Embryonic facial prominence (tissue), 1 donor: ENCODE results near the gene PDIK1L.

Source experiments
- DNase-seq: peaks from one replicate; pipeline ENCODE4 v3.0.0-alpha.2; 2016; ENCODE audit errors: extremely low spot score

Gene PDIK1L

GRCh38 chr1:26155370-26156284 is 44.0 kb downstream of the PDIK1L start:
- no peak for DNase-seq

DNA sequence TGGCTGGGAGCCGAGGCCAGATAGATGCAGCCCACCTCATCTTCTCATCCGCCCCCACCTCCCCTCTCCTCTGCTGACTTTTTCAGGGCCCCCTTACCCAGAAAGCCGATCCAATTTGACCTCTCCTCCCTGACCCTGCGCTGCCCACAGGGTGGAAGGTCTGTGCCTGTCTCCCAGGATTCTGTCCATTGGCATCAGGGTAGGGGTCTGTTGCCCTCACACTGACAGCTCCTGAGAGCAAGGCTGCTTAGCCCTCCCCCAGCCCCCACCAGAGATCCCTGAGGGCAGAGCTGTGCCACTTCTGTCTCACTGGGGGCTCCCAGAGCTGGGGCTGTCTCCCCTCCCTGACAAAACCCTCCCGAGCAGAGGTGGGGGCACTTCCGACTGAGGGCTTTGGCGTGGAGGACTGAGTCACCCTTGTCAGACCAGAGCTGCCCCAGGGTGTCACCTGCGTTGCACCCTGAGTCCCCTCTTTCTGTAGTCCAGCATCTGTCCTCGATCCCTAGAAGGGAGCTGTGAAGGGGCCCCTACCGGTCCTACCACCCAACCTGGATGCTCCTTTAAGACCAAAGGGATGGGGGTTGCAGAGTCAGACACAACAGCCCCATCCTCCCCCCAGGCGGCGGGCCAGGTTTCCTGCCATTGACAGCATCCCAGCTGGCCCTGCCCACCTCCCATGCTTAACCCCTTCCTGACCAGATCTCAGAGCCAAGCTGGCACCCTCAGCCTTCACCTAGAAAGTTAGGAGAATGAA is 44.8 kb downstream of the PDIK1L start:
- DNase-seq, result no peak

DNA sequence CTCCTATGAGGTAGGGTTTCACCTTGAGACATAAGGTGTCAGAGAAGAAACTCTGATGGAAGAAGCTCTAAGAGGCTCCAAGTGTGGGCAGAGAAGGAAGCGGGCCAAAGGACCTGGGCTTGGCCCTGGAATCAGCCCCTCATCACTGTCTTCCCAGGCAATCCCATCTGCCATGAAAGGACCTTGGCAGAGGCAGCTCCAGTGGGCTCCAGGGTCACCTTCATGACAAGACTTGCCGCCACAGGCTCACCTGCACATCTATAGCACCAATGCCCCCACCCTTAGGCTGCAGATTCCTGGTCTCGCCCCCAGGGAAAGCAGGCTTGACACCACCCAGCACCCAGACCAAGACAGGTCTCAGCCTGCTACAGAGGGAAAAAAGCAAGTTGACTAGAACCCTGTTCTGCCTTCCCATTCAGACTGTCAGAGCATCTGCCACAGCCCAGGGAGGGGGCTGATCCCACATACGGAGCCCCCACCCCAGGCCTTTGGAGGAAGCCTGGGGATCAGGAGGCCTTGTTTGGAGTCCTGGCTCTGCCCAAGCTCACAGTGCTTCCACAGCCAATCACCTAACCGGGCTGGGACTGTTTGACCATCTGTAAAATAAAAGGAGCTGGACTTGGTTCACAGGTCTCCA is 46.8 kb downstream of the PDIK1L start:
- DNase-seq, result no peak

- no peak for DNase-seq
Measured at GRCh38 chr1:26158908-26159742, 47.5 kb downstream of the PDIK1L start, which contains the start of gene FAM110D. Gene FAM110D (plus strand): TSS chr1:26159079. CDS start chr1:26161292, 2,213 bp downstream.

GRCh38 chr1:26159743-26160039 is 48.1 kb downstream of the PDIK1L start:
- no peak for DNase-seq

DNA sequence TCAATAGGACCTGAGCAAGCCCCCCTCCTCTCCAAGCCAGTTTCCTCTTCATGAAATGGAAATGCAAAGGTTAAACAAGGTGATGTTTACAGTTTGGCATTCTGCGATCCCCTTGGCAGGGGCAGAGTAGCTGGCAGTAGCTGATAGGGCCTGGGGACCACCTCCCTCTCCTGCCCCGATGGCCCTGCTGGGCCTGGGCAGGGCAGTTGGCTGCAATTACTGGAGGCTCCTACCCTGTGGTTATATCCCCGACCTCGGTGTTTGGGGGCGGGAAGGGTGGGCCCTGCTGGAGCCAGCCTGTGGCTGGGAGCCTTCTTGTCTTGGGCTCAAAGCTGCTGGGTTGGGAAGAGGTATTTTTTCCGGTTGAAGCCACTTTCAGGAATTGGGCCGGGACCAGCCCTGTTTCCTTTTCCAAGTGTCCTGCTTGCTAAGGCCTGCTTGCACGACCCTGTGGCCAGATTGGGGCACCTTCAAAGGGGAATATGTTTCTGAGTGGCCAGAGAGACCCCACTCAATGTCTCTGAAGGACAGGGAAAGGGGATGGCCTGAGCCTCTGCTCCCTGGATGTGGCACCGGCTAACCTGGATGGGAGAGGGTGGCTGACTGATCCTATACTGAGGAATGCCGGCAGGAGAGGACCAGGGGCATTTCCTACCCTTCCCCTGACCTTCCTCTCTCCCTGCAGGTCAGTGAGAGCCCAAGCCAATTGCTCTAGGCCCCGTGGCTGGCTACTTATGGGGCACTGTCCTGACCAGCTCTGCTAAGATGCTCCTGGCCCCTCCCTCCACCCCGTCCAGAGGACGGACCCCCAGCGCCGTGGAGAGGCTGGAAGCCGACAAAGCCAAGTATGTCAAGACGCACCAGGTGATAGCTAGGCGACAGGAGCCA is 49.1 kb downstream of the PDIK1L start:
- no peak for DNase-seq

DNA sequence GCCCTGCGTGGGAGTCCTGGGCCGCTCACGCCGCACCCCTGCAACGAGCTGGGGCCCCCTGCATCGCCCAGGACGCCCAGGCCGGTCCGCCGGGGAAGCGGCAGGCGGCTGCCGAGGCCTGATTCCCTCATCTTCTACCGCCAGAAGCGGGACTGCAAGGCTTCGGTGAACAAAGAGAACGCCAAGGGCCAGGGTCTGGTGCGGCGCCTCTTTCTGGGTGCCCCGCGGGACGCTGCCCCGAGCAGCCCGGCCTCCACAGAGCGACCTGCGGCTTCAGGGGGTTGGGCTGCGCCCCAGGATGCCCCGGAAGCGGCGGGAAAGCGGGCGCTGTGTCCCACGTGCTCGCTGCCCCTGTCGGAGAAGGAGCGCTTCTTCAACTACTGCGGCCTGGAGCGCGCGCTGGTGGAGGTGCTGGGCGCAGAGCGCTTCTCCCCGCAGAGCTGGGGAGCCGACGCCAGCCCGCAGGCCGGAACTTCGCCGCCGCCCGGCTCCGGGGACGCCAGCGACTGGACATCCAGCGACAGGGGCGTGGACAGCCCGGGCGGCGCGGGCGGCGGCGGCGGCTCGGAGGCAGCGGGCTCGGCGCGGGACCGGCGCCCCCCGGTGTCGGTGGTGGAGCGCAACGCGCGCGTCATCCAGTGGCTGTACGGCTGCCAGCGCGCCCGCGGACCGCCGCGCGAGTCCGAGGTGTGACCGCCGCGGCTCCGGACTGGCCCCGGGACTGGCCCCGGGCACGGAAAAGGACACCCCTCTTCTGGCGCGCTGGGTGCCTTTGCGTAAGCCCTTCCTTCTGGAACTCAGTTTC is 50.0 kb downstream of the PDIK1L start:
- DNase-seq, result no peak

DNA sequence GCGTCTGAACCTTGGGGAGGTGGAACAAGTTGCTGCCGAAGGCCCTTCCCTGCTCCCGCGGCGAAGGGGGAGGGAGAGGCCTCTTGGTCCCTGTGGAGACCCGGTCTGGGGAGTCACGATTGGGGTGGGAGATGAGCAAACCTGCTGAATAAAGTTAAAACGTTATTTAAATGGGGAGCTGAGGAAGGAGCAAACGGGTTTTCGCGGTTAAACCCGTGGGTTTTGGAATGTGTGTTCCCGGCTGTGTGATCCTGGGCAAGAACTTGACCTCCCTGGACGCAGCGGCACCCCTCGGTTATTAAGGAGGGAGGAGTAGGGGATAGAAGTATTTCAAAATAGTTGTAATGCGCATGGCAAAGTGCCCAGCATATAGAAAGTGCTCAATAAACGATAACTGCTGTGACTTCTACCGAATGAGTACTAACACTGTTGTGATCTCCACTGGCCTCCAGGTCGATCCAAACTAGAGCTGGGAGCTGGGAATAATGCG is 50.6 kb downstream of the PDIK1L start:
- DNase-seq, result no peak

GRCh38 chr1:26163684-26164035 is 52.0 kb downstream of the PDIK1L start:
- DNase-seq, result no peak

DNA sequence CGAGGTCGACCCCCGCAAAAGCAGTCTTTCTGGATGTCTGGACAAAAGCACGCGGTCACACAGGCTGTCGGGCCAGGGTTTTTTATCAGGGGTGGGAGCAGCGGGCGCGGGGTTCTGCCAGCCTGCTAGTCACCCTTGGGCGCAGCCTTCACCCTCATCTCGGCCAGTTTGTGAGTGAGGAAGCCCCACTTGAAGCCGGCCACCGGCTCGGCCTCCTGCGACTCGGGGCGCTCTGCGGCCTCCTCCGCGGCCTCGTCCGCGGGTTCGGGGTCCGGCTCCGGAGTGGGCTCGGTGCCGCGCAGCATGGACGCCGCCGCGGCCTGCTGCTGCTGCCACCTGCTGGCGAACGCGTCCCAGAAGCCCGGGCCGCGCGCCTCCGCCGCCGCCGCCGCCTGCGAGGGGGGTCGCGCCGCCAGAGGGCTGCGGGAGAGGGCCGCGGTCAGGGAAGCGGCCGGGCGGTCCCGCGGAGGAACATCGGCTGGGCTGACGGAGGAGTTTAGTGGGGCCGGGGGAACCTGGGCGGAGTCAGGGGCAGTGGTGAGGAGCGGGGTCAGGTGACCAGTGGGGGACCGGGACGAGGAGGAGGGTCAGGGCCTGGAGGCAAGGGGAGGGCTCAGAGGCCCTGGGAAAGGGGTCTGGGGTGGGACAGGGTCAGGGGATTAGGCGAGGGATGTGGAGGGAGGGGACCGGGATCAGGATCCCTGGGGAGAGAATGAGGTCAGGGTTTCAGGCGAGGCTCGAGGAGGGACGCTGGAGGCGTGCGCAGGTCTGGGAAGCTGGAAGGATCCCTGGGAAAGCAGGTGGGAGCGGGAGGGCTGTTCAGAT is 52.6 kb downstream of the PDIK1L start:
- no peak for DNase-seq

DNA sequence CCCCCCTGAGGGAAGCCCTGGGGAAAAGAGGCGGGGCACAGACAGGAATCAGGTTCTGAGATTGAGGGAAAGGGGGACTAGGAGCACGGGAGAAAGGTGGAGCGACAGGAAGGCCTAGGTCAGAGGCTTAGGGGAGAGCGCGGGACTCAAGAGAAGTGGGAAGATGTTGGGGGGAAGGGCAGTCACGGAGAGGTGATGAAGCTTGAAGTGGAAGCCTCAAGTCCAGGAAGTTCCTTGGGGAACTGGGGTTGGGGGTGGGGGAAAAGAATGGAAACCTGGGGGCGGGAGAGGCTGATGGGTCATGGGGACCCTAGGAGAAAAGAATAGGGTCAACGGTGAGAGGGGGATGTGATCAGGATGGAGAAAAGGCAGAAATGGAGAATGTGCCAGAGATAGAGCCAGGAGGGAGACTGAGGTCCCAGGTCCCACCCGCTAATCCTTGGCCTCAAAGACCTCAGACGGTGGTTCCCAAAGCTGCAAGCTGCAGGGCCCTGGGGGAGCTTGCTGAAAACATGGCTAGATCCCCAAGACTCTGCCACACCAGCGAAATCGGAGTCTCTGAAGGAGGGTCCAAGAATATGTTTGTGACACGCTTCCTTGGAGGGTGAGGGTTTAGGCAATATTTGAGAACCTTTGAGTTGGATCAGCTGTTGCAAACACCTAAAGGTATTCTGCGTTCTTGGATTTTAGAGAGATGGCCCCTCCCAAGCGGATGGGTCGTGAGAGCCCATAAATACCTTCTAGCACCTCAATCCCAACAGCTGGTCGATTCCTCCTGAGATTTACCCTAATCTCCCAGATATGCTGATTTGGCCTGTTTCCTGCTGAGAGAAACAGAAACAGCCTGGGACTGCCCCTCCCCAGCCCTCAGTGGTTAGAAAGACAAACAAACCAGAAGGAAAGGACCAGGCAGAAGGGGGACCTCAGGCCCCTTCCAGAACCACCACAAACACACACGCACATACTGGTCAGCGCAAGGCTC is 53.5 kb downstream of the PDIK1L start:
- DNase-seq, result no peak

DNA sequence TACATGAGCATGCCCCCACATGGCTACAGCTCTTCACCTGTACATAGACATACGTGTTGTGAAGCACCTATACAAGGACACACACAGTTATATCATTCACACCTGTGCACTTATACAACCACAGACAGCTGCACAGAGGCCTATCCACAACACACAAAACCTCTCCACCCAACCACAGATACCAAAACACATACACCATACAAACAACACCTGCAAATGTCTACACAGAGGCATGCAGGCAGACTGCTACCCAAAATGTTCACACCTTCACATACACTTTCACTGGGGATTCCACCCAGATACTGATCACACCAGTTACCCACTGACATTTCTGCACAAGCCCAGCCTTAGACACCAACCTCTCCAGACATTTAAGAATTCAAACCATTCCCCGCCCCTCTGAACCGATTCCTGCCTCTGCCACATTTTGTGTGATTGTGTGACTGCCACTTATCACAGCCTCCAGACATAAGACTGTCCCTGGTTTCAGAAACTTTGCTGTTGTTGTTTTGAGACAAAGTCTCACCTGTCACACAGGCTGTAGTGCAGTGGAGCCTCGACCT is 55.2 kb downstream of the PDIK1L start:
- no peak for DNase-seq

DNA sequence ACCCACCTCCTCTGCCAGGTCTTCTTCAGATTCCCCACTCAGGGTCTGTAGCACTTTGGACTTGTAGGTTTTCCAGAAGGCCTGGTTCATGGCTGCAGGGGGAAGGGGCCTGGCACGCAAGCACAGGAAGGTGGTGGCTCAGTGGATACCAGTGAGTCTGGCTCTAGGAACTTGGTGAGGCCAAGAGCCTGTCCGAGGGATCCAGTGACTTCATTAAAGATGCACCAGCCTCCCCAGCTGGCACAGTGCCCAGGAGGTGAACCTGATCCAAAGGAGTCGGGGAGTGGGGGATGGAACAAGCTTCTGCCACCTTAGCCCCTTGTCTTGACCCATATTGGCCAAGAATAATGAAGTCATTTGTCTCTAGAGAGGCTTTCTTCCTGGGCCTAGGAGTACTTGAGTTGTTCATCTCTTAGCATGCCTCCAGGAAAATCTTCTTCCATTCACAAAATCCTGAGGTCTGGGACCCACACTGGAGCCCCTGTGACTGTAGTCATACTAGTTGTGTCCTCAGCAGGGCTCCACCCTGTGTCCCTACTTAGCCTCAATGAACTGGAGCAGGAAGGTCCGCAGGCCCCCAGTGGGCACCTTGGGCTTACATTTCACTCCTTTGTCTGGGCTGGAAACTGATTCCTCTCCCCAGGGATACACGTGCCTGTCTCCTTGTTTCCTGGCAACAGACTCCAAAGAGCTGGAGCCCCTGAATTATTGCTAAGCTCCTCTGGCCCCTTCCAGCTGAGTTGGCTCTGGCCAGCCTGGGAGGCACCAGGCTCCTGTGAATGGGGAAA is 57.0 kb downstream of the PDIK1L start, which contains the start of gene C1orf232:
TSS of gene C1orf232 (minus strand) at position 554 of the 788 bp plus-strand sequence. CDS start at position 90, 464 bp downstream.
- no peak for DNase-seq

DNA sequence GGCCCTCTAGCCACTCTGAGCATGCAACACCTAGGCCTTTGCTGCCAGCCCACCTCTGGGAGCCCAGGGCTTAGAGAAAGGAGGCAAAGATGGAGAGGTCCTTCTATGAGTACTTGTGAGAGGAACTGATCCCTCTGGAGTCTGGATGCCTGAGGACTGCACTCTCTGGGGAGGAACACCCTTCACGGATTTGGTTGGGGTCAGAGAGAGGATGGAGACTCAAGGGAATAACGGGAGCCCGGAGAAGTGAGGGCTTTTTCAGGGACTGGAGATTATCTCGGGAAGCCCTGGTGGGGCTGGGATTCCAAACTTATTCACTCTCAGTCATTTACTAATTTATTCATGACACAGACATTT is 57.6 kb downstream of the PDIK1L start:
- DNase-seq, result no peak

- DNase-seq, result peak; percentile 88
Measured at GRCh38 chr1:26169669-26170471, 58.2 kb downstream of the PDIK1L start, which contains the start of gene ZNF593. Gene ZNF593 (plus strand): TSS chr1:26169908. CDS start chr1:26169984, 76 bp downstream.
